Liver (tissue), 9 donors: Measurements from ENCODE around the gene SCARB1. TPM values are rescaled to one million over a fixed set of nuclear protein-coding genes. Genes with fewer than 3 reads are reported as not detected.

Source experiments
- DNase-seq: peaks from one replicate; pipeline ENCODE4 v3.0.0-alpha.2; 2017; ENCODE audit warnings: low spot score
- H3K27ac ChIP-seq, 2 donors: one replicate each; pipeline ENCODE4 v1.7.0; 2013; ENCODE audit warnings: inconsistent platforms in 2 of 2, low read length in 2 of 2, control low read depth in 1 of 2, low read depth in 1 of 2, mild to moderate bottlenecking in 1 of 2
- H3K27me3 ChIP-seq, 4 donors: one replicate each; pipeline versions ENCODE4 v1.6.1 to v1.7.0; 2013; ENCODE audit warnings: low read length in 3 of 4, inconsistent platforms in 1 of 4, mild to moderate bottlenecking in 1 of 4, moderate library complexity in 1 of 4; ENCODE audit not compliant: control insufficient read depth in 4 of 4, insufficient read depth in 4 of 4
- H3K36me3 ChIP-seq, 4 donors: one replicate each; pipeline versions ENCODE4 v1.6.1 to v1.7.0; 2013; ENCODE audit warnings: low read length in 3 of 4, mild to moderate bottlenecking in 3 of 4, low read depth in 1 of 4, moderate library complexity in 1 of 4; ENCODE audit not compliant: control insufficient read depth in 4 of 4, insufficient read depth in 3 of 4
- H3K4me1 ChIP-seq, 4 donors: one replicate each; pipeline versions ENCODE4 v1.6.1 to v1.7.0; 2013; ENCODE audit warnings: low read length in 3 of 4, mild to moderate bottlenecking in 3 of 4, moderate library complexity in 1 of 4; ENCODE audit not compliant: control insufficient read depth in 4 of 4, insufficient read depth in 4 of 4
- H3K4me3 ChIP-seq, 3 donors: one replicate each; pipeline versions ENCODE4 v1.6.1 to v1.7.0; 2013; ENCODE audit warnings: low read length in 3 of 3, control low read depth in 1 of 3, low read depth in 1 of 3, mild to moderate bottlenecking in 1 of 3
- H3K9ac ChIP-seq, 2 donors: one replicate each; pipeline ENCODE4 v1.7.0; 2013; ENCODE audit warnings: low read length in 2 of 2, mild to moderate bottlenecking in 2 of 2, moderate library complexity in 2 of 2, control low read depth in 1 of 2, low read depth in 1 of 2
- H3K9me3 ChIP-seq, 4 donors: one replicate each; pipeline versions ENCODE4 v1.6.1 to v1.7.0; 2013; ENCODE audit warnings: low read length in 3 of 4; ENCODE audit not compliant: control insufficient read depth in 4 of 4
- EGR1 ChIP-seq, 2 donors: IDR thresholded peaks; 2 replicates each; pipeline ENCODE4 v1.6.1; 2016 to 2018; ENCODE audit warnings: antibody characterized with exemption in 2 of 2, low read depth in 2 of 2
- FOXA1 ChIP-seq: IDR thresholded peaks from 2 replicates; pipeline ENCODE4 v1.6.1; 2016; ENCODE audit warnings: antibody characterized with exemption
- FOXA2 ChIP-seq: IDR thresholded peaks from 2 replicates; pipeline ENCODE4 v1.6.1; 2016; ENCODE audit warnings: antibody characterized with exemption
- GABPA ChIP-seq, 2 donors: IDR thresholded peaks in 1 of 2; conservative IDR thresholded peaks in 1 of 2; 2 replicates each; pipeline ENCODE4 v1.6.1; 2016; ENCODE audit warnings: antibody characterized with exemption in 2 of 2, mild to moderate bottlenecking in 1 of 2, moderate library complexity in 1 of 2
- HNF4A ChIP-seq, 2 donors: conservative IDR thresholded peaks; 2 replicates each; pipeline ENCODE4 v1.6.1; 2016; ENCODE audit warnings: antibody characterized with exemption in 2 of 2, mild to moderate bottlenecking in 2 of 2
- HNF4G ChIP-seq: IDR thresholded peaks from 2 replicates; pipeline ENCODE4 v1.6.1; 2016; ENCODE audit warnings: antibody characterized with exemption
- JUND ChIP-seq, 2 donors: IDR thresholded peaks; 2 replicates each; pipeline ENCODE4 v1.6.1; 2016; ENCODE audit warnings: antibody characterized with exemption in 2 of 2
- NR2F2 ChIP-seq: IDR thresholded peaks from 2 replicates; pipeline ENCODE4 v1.6.1; 2016; ENCODE audit warnings: antibody characterized with exemption
- RAD21 ChIP-seq, 2 donors: IDR thresholded peaks; 2 replicates each; pipeline ENCODE4 v1.6.1; 2016; ENCODE audit warnings: antibody characterized with exemption in 2 of 2, mild to moderate bottlenecking in 2 of 2
- RXRA ChIP-seq, 2 donors: IDR thresholded peaks; 2 replicates each; pipeline ENCODE4 v1.6.1; 2017 to 2018; ENCODE audit warnings: antibody characterized with exemption in 2 of 2, mild to moderate bottlenecking in 1 of 2
- SP1 ChIP-seq: IDR thresholded peaks from 2 replicates; pipeline ENCODE4 v1.6.1; 2018; ENCODE audit warnings: antibody characterized with exemption, mild to moderate bottlenecking
- TAF1 ChIP-seq: conservative IDR thresholded peaks from 2 replicates; pipeline ENCODE4 v1.6.1; 2016; ENCODE audit warnings: antibody characterized with exemption, mild to moderate bottlenecking
- YY1 ChIP-seq: IDR thresholded peaks from 2 replicates; pipeline ENCODE4 v1.6.1; 2016; ENCODE audit warnings: antibody characterized with exemption, mild to moderate bottlenecking
- WGBS: extraction: QIAGEN DNeasy Blood & Tissue Kit; methylation state at CpG from one replicate; pipeline ENCODE4 v1.1.7; 2013; 5-methylcytosine and 5-hydroxymethylcytosine counted together
- polyA plus RNA-seq, 2 donors: library from polyadenylated mRNA; stranded (reverse) in 1 of 2; unstranded in 1 of 2; fragments of 200-250 nt in 1 of 2; fragments of >200 nt in 1 of 2; fragmentation: Nextera tagmentation in 1 of 2; extraction: Ambion mirVana in 1 of 2; gene quantifications; one replicate each; pipeline versions ENCODE4 v1.2.1 to v1.2.3, GENCODE V29; 2013 to 2015
- total RNA-seq, 2 donors: library from RNA; depleted of rRNA; stranded (reverse); fragments of >200 nt; gene quantifications; one replicate each; pipeline ENCODE4 v1.2.3, GENCODE V29; 2014
- TF ChIP-seq, protein P1 (sequence below): IDR thresholded peaks from 2 replicates; pipeline ENCODE4 v1.6.1; 2016; ENCODE audit warnings: antibody characterized with exemption, mild to moderate bottlenecking
- TF ChIP-seq, protein P2 (sequence below): IDR thresholded peaks from 2 replicates; pipeline ENCODE4 v1.6.1; 2016; ENCODE audit warnings: antibody characterized with exemption
- TF ChIP-seq, protein P3 (sequence below): IDR thresholded peaks from 2 replicates; pipeline ENCODE4 v1.6.1; 2016; ENCODE audit warnings: antibody characterized with exemption
- TF ChIP-seq, protein P4 (sequence below): fragments of 150-350 bp; IDR thresholded peaks from 2 replicates; pipeline ENCODE4 v1.5.1; 2017; ENCODE audit warnings: improper control_type of control experiment, low read depth, low read length; ENCODE audit not compliant: missing input control
- TF ChIP-seq, protein P5 (sequence below): IDR thresholded peaks from 2 replicates; pipeline ENCODE4 v1.6.1; 2016; ENCODE audit warnings: antibody characterized with exemption
- donor health status: healthy.
- donor health status: healthy.
- donor health status: healthy.
- donor health status: healthy.
- donor health status: healthy.

The SCARB1 gene
- total and polyA plus RNA-seq, 4 donors: 85.3 to 289 (median 141) TPM

DNA sequence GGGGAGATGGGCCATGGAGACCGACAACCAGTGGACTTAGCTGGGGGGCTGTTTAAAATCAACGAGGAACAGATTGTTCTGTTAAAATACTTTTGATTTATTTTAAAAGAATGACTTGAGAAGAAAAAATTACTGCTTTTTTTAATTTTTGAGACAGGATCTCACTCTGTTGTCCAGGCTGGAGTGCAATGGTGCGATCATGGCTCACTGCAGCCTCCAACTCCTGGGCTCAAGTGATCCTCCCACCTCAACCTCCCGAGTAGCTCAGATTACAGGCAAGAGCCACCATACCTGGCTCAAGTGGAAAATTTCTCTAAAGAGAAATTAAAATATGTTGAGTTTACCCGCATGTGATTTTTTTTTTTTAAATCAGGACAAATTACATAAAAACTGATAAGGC lies 80.6 kb downstream of the SCARB1 start:
- Histone ChIP-seq H3K9ac (no peak overlapping the region), H3K27ac (no peak overlapping the region), H3K36me3 (peaks cover 5 to 62% (median 30%) of the 10 kb centered on the region in 4 donors), H3K9me3 (no peaks in the 10 kb centered on the region), H3K27me3 (no peaks in the 10 kb centered on the region), H3K4me3 (no peak overlapping the region), H3K4me1 (peaks cover 0 to 23% (median 3%) of the 10 kb centered on the region in 4 donors)
- TF ChIP-seq GABPA (IDR thresholded peaks at IDR 0.05 in 1 of 2, conservative IDR thresholded peaks at IDR 0.05 in 1 of 2) (no peak), YY1 (no peak), HNF4G (no peak), EGR1 (IDR thresholded peaks at IDR 0.05; ENCODE audit: low read depth in 2 of 2) (no peak), JUND (IDR thresholded peaks at IDR 0.05) (no peak), SP1 (no peak), RAD21 (IDR thresholded peaks at IDR 0.05) (no peak), NR2F2 (no peak), RXRA (IDR thresholded peaks at IDR 0.05) (no peak), FOXA2 (no peak), TAF1 (no peak), HNF4A (conservative IDR thresholded peaks at IDR 0.05) (no peak), FOXA1 (no peak)
- TF ChIP-seq, protein P1, sequence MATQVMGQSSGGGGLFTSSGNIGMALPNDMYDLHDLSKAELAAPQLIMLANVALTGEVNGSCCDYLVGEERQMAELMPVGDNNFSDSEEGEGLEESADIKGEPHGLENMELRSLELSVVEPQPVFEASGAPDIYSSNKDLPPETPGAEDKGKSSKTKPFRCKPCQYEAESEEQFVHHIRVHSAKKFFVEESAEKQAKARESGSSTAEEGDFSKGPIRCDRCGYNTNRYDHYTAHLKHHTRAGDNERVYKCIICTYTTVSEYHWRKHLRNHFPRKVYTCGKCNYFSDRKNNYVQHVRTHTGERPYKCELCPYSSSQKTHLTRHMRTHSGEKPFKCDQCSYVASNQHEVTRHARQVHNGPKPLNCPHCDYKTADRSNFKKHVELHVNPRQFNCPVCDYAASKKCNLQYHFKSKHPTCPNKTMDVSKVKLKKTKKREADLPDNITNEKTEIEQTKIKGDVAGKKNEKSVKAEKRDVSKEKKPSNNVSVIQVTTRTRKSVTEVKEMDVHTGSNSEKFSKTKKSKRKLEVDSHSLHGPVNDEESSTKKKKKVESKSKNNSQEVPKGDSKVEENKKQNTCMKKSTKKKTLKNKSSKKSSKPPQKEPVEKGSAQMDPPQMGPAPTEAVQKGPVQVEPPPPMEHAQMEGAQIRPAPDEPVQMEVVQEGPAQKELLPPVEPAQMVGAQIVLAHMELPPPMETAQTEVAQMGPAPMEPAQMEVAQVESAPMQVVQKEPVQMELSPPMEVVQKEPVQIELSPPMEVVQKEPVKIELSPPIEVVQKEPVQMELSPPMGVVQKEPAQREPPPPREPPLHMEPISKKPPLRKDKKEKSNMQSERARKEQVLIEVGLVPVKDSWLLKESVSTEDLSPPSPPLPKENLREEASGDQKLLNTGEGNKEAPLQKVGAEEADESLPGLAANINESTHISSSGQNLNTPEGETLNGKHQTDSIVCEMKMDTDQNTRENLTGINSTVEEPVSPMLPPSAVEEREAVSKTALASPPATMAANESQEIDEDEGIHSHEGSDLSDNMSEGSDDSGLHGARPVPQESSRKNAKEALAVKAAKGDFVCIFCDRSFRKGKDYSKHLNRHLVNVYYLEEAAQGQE: no peak
- TF ChIP-seq, protein P2, sequence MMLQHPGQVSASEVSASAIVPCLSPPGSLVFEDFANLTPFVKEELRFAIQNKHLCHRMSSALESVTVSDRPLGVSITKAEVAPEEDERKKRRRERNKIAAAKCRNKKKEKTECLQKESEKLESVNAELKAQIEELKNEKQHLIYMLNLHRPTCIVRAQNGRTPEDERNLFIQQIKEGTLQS: no peak
- TF ChIP-seq, protein P3, sequence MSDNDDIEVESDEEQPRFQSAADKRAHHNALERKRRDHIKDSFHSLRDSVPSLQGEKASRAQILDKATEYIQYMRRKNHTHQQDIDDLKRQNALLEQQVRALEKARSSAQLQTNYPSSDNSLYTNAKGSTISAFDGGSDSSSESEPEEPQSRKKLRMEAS: no peak
- TF ChIP-seq, protein P4, sequence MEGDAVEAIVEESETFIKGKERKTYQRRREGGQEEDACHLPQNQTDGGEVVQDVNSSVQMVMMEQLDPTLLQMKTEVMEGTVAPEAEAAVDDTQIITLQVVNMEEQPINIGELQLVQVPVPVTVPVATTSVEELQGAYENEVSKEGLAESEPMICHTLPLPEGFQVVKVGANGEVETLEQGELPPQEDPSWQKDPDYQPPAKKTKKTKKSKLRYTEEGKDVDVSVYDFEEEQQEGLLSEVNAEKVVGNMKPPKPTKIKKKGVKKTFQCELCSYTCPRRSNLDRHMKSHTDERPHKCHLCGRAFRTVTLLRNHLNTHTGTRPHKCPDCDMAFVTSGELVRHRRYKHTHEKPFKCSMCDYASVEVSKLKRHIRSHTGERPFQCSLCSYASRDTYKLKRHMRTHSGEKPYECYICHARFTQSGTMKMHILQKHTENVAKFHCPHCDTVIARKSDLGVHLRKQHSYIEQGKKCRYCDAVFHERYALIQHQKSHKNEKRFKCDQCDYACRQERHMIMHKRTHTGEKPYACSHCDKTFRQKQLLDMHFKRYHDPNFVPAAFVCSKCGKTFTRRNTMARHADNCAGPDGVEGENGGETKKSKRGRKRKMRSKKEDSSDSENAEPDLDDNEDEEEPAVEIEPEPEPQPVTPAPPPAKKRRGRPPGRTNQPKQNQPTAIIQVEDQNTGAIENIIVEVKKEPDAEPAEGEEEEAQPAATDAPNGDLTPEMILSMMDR: no peak
- TF ChIP-seq, protein P5, sequence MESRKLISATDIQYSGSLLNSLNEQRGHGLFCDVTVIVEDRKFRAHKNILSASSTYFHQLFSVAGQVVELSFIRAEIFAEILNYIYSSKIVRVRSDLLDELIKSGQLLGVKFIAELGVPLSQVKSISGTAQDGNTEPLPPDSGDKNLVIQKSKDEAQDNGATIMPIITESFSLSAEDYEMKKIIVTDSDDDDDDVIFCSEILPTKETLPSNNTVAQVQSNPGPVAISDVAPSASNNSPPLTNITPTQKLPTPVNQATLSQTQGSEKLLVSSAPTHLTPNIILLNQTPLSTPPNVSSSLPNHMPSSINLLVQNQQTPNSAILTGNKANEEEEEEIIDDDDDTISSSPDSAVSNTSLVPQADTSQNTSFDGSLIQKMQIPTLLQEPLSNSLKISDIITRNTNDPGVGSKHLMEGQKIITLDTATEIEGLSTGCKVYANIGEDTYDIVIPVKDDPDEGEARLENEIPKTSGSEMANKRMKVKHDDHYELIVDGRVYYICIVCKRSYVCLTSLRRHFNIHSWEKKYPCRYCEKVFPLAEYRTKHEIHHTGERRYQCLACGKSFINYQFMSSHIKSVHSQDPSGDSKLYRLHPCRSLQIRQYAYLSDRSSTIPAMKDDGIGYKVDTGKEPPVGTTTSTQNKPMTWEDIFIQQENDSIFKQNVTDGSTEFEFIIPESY: no peak
- 98% methylated on average over 5 of the region's 5 CpGs for WGBS
- DNase-seq: no peak
